D721Med (cell line): ENCODE measurements around the gene HAND1.

Source experiments
- DNase-seq: peaks from one replicate; pipeline ENCODE4 v3.0.0; 2011; ENCODE audit warnings: low spot score; ENCODE audit not compliant: insufficient read length
- FAIRE-seq: peaks from 2 replicates; lab custom pipeline; 2011; peaks lifted over from hg19 to GRCh38; lab: Jason Lieb, UNC
- CTCF ChIP-seq: IDR thresholded peaks from 2 replicates; pipeline ENCODE4 v1.5.1; 2012; ENCODE audit warnings: mild to moderate bottlenecking, control low read depth; ENCODE audit not compliant: insufficient read depth; ENCODE audit errors: missing control alignments

The HAND1 gene

GRCh38 chr5:154505567-154505966 lies 27.5 kb upstream of the HAND1 start:
- FAIRE-seq: no peak
- no peak for TF ChIP-seq CTCF
- no peak for DNase-seq

- no peak for FAIRE-seq
- no peak for DNase-seq
- TF ChIP-seq CTCF: no peak
Observed at GRCh38 chr5:154503698-154504039, 25.6 kb upstream of the HAND1 start.

GRCh38 chr5:154502180-154502579 lies 24.2 kb upstream of the HAND1 start:
- no peak for DNase-seq
- no peak for FAIRE-seq
- TF ChIP-seq CTCF: no peak

GRCh38 chr5:154501566-154501965 lies 23.5 kb upstream of the HAND1 start:
- DNase-seq: no peak
- no peak for FAIRE-seq
- no peak for TF ChIP-seq CTCF

- TF ChIP-seq CTCF: no peak
- FAIRE-seq: no peak
- DNase-seq: no peak
Observed at GRCh38 chr5:154498994-154499393, 21.0 kb upstream of the HAND1 start.

GRCh38 chr5:154498591-154498990 lies 20.6 kb upstream of the HAND1 start:
- FAIRE-seq (no peak), DNase-seq (no peak)
- no peak for TF ChIP-seq CTCF

GRCh38 chr5:154494036-154494435 lies 16.0 kb upstream of the HAND1 start:
- FAIRE-seq (no peak), DNase-seq (no peak)
- TF ChIP-seq CTCF: no peak
